Stimulated activated CD4-positive, alpha-beta T cell treated with anti-CD3 and anti-CD28 coated beads, Interleukin-12 subunit alpha, Interleukin-12 subunit beta, amount 100 ng/mL, for 4 hours (primary cell): ENCODE data around the gene FAM229A.
A peak's percentile ranks its signal among the peaks of the same experiment; 100 is the strongest.
"Not testable (repeated sequence)": the region's sequence is repeated elsewhere in the genome, so short reads cannot be mapped to it uniquely, and the experiment has no call there.

Experiments used
- DNase-seq: peaks from one replicate; pipeline ENCODE4 v3.0.0-alpha.2; 2020

The FAM229A gene

DNA sequence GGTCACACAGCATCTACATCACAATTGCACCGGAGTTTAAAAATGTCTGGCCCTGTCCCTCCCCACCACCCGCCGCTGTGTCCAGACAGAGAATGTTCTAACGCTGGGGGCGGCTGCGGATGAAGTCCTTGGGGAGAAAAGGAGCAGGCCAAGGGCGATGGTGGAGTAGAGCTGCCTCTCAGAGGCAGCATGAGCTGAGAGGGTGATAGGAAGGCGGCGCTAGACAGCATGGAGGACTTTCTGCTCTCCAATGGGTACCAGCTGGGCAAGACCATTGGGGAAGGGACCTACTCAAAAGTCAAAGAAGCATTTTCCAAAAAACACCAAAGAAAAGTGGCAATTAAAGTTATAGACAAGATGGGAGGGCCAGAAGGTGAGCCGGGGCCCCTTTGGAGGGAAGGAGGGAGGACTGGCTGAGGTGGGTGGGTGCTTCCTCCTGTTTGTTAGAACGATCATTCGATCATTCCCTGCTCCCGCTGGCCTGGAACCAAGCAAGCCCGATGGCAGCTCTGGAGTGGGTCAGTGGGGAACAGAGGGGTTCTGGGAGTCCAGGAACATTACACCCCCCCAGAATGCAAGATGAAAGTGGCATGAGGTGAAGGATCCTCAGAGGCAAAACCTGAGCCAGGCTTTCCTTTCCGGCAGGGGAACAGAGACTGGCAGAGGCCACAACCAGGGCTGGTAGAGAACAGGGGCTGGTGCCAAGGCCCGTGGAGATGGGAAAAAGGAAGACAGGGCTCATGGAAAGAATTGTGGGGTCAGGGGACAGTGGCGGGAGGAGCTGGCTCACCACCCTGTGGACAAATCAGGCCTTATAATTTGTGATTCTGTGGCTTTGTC, at the start of gene FAM229A, which contains the start of gene TSSK3:
Gene FAM229A, minus strand, starts transcription at position 12 of the 840 bp plus-strand sequence. CDS start 394 bp downstream, outside the sequence.
Gene TSSK3, plus strand, starts transcription at position 66 of the 840 bp plus-strand sequence. Its CDS starts 163 bp downstream, at position 229.
- DNase-seq = no peak

GRCh38 chr1:32411261-32411660, 49.0 kb upstream of the FAM229A start:
- no peak for DNase-seq

DNA sequence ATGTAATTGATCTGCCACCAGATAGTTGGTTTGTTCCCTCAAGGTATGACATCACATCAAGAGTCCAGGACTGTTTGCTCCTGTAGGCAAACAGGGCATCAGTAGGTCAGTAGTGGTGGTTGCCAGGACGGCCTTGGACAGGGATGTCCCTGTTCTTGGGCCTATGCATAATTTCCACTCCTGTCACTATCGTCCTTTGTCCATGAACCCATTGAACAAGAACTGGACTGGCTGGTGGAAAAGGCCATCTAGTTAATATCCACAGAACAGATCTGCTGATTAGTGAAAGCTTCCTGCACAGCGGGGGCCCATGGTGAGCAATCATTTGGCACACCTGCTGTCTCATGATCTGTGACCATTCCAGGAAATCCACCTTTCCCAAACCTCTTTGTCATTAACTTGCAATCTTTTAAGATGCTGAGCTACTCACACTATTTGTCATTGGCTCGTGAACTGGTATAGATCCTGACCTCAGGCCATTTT, 44.4 kb upstream of the FAM229A start:
- DNase-seq = no peak

DNA sequence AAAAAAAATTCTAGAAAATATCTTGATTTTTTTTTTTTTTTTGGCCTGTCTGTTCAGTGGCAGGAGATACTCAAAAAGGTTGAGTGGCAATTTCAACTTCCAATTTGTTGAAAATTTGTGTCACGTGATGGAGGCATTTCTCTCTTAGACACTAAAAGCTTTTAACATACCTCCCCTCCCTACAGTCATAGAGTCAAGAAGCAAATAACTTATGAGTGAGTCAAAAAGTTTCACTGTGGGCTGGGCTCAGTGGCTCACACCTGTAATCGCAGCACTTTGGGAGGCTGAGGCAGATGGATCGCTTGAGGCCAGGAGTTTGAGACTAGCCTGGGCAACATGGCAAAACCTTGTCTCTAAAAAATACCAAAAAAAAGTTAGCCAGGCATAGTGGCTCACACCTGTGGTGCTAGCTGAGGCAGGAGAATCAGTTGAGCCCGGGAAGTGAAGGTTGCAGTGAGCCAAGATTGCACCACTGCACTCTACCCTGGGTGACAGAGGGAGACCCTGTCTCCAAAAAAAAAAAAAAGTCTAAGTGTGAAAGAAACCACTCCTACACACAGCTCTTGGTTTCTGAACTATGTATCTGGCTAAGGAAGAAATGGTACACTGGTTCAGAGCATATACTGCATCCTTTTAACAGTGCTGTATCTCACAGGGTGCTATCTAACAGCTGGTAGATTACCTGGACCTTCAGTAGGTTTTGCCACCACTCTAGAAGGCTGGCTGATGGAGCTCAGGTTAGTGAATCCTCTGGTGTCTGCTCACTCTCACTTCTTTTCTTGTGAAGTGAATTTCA, 43.6 kb upstream of the FAM229A start:
- DNase-seq = no peak

- no peak for DNase-seq
Observed at GRCh38 chr1:32404946-32405345, 42.7 kb upstream of the FAM229A start.

DNA sequence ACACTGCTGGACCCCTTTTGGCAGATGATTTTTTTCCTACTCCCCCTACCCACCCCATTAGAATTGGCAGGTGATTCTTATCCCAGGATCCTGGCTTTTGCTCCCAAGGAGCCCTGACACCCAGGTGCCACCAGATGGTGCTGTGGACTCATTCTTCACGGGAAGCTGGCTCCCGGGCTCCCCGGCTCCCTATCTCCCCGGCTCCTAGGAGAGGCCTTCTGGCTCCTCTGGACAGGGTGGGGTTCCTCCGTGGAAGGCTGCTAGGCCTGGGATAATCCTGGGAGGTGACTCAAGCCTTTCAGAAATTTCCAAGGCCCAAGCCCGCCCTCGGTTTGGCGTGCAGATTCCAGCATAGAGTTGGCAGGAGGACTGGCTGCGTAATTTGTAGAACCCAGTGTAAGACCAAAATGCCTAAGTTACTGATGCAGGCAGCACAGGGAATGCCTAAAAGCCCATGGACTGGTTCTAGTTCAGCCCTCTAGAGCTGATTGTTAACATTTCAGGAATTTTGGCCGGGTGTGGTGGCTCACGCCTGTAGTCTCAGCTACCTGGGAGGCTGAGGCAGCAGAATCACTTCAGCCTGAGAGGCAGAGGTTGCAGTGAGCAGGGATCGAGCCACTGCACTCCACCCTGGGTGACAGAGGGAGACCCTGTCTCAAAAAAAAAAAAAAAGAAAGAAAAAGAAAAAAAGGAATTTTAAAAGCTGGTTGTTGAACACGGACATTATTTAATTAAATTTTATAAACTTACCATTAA, 38.8 kb upstream of the FAM229A start:
- DNase-seq = peak; percentile 47

DNA sequence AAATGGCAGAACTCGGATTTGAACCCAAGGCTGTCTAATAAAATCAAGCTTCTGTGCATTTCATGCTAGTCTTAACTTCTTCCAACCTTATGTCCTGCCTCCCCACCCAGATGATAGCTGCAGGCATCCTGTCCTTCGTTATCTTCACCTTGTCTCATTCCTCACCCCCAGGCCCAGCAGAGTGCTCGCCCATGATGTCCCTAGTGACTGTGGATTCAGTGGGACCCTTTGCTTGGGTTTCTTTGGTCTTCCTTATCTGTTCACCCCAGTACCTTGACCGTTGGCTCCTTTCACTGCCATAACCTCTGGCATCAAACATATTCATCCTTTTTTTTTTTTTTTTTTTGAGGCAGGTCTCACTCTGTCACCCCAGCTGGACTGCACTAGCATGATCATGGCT, 37.6 kb upstream of the FAM229A start:
- no peak for DNase-seq

DNA sequence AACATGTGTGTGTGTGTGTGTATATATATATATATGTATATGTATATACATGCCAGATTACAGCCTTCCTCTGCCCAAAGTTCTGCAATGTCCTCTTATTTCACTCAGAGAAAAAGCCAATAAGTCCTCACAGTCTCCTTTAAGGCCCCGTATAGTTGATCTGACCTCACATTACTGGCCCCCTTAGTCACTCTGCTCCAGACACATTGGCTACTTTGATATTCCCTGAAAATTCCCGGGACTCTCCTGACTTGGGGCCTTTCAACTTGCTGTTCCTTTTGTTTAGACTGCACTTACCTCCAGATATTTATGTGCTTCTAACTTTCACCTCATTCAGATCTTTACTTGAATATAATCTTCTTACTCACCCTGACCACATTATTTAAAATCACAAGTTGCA, 36.1 kb upstream of the FAM229A start:
- no peak for DNase-seq

- not testable (repeated sequence) for DNase-seq
Observed at GRCh38 chr1:32396524-32396923, 34.2 kb upstream of the FAM229A start.

DNA sequence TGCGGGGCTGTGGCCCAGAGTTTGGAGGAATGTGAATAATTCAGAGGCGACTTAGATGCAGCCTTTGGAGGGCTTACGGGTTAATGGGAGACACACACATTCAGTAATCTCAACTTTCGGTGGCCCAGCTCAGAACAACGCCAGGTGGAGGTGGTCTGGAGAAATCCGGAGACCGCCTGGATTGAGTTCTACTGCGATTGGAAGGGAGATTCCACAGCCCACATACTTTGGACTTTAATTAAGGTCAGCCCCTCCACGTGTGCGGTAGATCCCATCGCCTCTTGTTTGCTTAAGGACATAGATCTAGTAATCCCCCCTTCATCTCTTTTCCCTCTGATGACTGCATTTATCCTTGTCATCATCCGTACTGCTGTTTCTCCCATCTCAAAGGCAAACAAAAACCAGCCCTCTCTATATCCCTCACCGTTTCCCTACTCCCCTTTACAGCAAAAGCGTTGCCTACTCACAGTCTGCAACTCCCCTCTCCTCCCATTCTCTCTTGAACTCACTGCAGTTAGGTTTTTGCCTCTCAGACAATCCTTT, 32.7 kb upstream of the FAM229A start:
- DNase-seq = no peak

GRCh38 chr1:32394141-32394889, 32.0 kb upstream of the FAM229A start, which contains the start of gene BSDC1:
Gene BSDC1 (minus strand): TSS chr1:32394441. CDS start chr1:32394414, 27 bp downstream.
- peak; percentile 97 for DNase-seq

DNA sequence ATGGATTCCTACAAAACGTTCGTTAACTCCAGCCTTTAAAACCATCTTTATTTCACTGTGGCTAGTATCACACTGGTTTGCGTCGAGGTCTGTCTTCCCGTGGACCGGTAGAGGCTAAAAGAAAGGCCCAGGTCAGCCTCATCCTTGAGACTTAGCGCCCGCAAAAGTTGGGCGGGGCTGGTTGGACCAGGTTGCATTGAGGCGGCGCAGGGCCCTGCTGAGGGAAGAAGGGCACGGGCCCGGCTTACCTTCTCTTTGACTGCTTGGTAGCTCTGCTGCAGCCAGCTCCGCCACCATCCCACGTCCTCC, 31.5 kb upstream of the FAM229A start:
- peak; percentile 17 for DNase-seq

DNA sequence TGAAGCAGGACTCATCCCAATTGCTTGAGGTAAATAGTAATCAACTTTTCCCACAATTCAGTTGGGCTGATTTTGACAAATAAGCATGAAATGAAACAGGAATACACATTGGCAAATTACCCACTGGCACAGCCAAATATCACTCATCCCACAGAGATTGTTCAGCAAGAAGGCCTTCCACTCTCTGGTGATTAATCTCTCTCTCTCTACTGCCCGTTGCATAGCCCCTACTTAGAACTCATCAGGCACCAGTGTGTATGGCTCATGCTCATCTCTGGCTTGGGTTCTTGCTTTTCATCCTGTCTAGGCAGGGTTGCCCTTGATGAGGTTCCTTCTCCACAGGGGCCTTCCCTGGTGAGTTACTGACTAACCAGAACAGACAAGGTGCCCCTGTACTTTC, 30.9 kb upstream of the FAM229A start:
- DNase-seq = no peak

DNA sequence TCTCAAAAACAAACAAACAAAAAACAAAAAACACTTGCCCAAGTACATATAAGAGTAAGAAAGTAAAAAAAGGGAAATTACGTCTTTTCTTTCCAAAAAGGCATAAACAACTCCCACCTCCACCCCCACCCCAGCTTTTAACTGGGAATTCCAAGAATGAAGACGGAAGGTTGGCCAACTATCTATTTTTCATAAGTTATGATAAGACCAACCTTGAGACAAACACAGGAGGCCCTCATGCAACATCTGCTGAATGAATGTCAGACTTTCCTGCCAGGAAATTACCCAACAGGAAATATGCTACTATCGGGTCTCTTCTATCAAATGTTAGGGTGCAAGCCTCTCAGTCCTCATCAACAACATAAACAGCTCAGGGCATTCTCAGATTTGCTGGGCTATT, 30.0 kb upstream of the FAM229A start:
- no peak for DNase-seq

DNA sequence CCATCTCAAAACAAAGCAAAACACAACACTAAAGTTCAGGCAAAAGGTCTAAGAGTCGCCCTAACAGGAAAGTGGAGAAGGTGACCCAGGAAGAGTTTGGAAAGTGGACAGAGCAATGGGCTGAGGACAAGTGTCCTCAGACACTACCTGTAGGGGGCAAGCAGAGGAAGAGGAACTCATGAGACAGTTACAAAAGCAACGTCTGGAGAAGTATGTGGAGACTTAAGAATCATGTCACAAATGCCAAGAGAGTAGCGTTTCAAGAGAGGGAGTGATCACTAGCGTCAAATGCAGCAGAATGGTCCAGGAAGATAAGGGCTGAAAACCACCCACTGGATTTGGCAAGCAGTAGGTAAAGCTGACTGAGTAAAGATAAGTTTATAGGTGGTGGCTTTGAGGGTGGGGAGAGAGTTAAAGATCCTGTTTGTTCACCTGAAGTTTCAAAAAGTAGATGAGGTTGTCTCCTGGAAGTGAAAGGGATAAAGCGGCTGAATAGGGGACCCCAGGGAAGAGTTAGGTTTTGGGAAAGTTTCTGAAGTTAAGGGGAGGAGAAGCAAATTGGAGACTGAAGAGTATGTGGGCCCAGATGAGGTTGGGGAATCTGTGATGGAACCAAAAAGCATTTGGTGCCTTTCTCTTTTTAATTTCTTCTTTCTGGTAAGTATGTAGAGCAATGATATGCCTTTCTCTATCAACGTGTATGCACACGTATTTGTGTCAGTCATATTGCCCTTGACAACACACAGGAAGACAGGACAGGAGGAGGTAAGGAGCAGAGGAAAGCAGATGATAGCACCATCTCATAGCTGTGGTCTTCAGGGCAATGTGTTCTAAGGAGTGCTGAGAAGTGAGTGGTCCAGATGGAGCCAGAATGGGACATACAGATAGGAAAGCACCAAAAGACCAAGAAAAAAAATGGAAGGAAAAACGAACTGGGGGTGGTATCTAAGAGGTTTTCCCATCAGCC, 28.9 kb upstream of the FAM229A start:
- no peak for DNase-seq

GRCh38 chr1:32388641-32389040, 26.4 kb upstream of the FAM229A start:
- no peak for DNase-seq

DNA sequence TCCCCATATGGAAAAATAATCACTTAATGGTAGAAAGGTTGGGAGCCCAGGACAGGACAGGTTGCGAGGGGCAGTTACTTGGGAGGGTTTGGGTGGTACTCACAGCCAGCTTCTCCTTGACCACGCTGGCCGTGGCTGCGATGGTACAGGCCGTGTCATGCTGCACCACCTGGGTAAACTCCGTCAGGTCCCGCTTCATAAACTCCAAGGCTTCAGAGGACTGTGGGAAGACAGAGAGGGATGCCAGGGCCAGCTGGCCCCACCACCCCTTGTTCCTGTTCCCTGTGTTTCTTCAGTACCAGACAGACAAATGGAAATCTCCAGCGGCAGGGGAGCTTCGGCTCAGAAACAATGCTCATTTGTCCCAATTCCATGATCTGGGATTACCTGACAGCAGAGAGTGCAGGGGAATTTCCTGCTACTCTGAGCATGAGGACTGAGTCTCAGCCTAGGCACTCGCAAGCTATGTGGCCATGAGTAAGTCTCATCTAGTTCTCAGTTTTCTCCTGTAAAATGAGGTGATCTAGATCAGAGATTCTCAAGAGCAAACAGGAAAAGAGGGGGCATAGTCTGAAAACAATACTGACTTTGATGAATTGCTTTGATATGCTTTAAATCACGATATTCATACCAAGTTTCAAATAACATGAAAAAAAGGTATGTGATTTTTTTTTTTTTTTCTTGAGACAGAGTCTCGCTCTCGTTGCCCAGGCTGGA, 24.5 kb upstream of the FAM229A start:
- DNase-seq = no peak

- no peak for DNase-seq
Observed at GRCh38 chr1:32380057-32380456, 17.8 kb upstream of the FAM229A start.

DNA sequence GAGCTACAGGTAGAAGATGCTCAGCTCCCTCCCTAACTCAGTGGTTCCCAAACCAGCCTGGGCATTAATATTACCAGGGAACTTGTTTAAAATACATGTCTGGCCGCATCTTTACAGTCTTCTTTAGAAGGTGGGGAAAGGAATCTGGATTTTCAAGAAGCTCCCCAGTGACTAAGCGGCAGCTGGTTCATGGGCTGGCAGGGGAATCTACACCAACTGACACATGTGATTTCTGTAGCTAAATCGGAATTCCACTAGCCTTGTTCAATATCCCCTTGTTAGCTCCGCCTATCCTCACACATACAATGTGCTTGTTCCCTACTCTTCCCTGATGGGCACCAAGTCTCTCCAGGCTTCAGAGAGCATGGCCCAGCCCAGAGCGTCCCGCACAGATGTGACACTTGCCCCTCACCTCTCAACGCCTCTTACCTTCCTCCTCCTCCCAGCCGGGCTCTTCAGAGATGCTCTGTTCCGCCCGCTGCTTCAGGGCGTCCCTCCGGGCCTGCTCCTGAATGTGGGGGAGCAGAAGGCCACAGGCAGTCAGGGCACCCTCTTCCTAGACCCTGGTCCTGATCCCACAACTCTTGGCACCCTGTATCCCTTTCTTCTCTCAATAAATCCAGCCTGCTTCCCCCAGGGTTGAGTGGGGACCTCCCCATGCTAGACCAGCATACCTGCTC, 15.4 kb upstream of the FAM229A start:
- no peak for DNase-seq
